Measurements from ENCODE around the gene BTN3A1. TPM values are rescaled to one million over a fixed set of nuclear protein-coding genes. Genes with fewer than 3 reads are reported as not detected.
"Not testable (repeated sequence)": the region's sequence is repeated elsewhere in the genome, so short reads cannot be mapped to it uniquely, and the experiment has no call there.

The BTN3A1 gene
- total RNA-seq, 1 donor: 25.3 TPM

DNA sequence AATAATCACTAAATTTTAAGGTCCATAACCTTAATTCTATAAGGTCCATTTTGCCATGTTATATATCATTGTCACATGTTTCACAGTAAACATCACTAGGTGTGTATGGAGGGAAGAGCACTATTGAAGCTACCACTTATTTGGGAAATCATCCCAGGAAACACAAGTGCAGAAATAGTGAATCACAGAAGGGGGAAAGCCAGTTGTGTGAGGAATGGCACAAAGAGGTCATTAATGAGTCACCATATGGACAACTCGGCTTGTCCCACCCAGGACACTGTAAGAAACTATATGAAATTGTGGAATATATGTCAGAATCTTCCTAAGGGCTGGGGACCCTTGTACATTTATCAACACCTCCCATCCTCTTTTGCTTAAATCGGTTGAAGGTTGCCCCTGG, 13.7 kb downstream of the BTN3A1 start:
- peak; percentile 87 for DNase-seq (ENCODE audit: insufficient read length, low spot score, missing footprints)

GRCh38 chr6:26416288-26416687, 14.2 kb downstream of the BTN3A1 start:
- Histone ChIP-seq H3K36me3 (ENCODE audit: insufficient read depth, low read length) (no peaks in the 10 kb centered on the region), H4K20me1 (ENCODE audit: insufficient read depth, low read length) (no peaks in the 10 kb centered on the region), H3K27me3 (ENCODE audit: insufficient read depth, low read length) (no peaks in the 10 kb centered on the region), H3K79me2 (ENCODE audit: insufficient read depth, low read length) (no peaks in the 10 kb centered on the region), H2AFZ (ENCODE audit: low read length) (no peak overlapping the region), H3K4me1 (ENCODE audit: insufficient read depth, low read length) (peaks cover 16% of the 10 kb centered on the region), H3K27ac (ENCODE audit: low read depth, low read length) (no peak overlapping the region), H3K4me3 (ENCODE audit: insufficient read depth, low read length) (no peak overlapping the region), H3K9me3 (ENCODE audit: low read depth, low read length) (no peaks in the 10 kb centered on the region), H3K4me2 (ENCODE audit: insufficient read depth, low read length) (no peak overlapping the region)
- no peak for DNase-seq (ENCODE audit: insufficient read length, low spot score, missing footprints)
- TF ChIP-seq, protein P1, sequence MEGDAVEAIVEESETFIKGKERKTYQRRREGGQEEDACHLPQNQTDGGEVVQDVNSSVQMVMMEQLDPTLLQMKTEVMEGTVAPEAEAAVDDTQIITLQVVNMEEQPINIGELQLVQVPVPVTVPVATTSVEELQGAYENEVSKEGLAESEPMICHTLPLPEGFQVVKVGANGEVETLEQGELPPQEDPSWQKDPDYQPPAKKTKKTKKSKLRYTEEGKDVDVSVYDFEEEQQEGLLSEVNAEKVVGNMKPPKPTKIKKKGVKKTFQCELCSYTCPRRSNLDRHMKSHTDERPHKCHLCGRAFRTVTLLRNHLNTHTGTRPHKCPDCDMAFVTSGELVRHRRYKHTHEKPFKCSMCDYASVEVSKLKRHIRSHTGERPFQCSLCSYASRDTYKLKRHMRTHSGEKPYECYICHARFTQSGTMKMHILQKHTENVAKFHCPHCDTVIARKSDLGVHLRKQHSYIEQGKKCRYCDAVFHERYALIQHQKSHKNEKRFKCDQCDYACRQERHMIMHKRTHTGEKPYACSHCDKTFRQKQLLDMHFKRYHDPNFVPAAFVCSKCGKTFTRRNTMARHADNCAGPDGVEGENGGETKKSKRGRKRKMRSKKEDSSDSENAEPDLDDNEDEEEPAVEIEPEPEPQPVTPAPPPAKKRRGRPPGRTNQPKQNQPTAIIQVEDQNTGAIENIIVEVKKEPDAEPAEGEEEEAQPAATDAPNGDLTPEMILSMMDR (IDR thresholded peaks at IDR 0.05; ENCODE audit: extremely low read depth, low read depth, low read length): no peak

More for the DNA sequence above, 13.7 kb downstream of the BTN3A1 start:
- TF ChIP-seq, protein P1 (IDR thresholded peaks at IDR 0.05; ENCODE audit: extremely low read depth, low read depth, low read length): no peak
- H3K27ac ChIP-seq (ENCODE audit: low read depth, low read length): no peak overlapping the region
- no peak overlapping the region for H2AFZ ChIP-seq (ENCODE audit: low read length)
- H3K36me3 ChIP-seq (ENCODE audit: insufficient read depth, low read length): no peaks in the 10 kb centered on the region
- H3K4me3 ChIP-seq (ENCODE audit: insufficient read depth, low read length): no peak overlapping the region
- no peaks in the 10 kb centered on the region for H3K9me3 ChIP-seq (ENCODE audit: low read depth, low read length)
- H3K4me1 ChIP-seq (ENCODE audit: insufficient read depth, low read length): peaks cover 14% of the 10 kb centered on the region
- H3K79me2 ChIP-seq (ENCODE audit: insufficient read depth, low read length): no peaks in the 10 kb centered on the region
- H3K4me2 ChIP-seq (ENCODE audit: insufficient read depth, low read length): no peak overlapping the region
- no peaks in the 10 kb centered on the region for H4K20me1 ChIP-seq (ENCODE audit: insufficient read depth, low read length)
- no peaks in the 10 kb centered on the region for H3K27me3 ChIP-seq (ENCODE audit: insufficient read depth, low read length)

- not testable (repeated sequence) for H3K36me3 ChIP-seq (ENCODE audit: insufficient read depth, low read length); H3K4me3 ChIP-seq (ENCODE audit: insufficient read depth, low read length); H2AFZ ChIP-seq (ENCODE audit: low read length); H3K9me3 ChIP-seq (ENCODE audit: low read depth, low read length); H3K27me3 ChIP-seq (ENCODE audit: insufficient read depth, low read length); H3K4me2 ChIP-seq (ENCODE audit: insufficient read depth, low read length); DNase-seq (ENCODE audit: insufficient read length, low spot score, missing footprints); H4K20me1 ChIP-seq (ENCODE audit: insufficient read depth, low read length); H3K27ac ChIP-seq (ENCODE audit: low read depth, low read length)
- peaks cover 11% of the 10 kb centered on the region for H3K79me2 ChIP-seq (ENCODE audit: insufficient read depth, low read length)
- H3K4me1 ChIP-seq (ENCODE audit: insufficient read depth, low read length): peaks cover 13% of the 10 kb centered on the region
These were observed 16.0 kb downstream of the BTN3A1 start for GRCh38 chr6:26418077-26418476.

DNA sequence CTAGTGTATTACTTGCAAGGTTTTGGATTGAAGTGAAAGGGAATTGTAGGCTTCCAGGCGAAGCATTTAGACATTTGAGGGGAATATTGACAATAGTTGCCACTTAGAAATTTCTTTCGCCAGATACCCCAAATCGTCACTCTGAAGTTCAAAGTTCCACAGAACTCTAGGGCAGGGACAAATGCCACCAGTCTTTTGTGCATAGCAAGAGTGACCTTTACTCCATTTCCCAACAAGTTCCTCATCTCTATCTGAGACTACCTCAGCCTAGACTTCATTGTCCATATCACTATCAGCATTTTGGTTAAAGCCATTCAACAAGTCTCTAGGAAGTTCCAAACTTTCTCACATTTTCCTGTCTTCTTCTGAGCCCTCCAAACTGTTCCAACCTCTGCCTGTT, 16.7 kb downstream of the BTN3A1 start:
- Histone ChIP-seq H3K79me2 (ENCODE audit: insufficient read depth, low read length) (peaks cover 17% of the 10 kb centered on the region), H3K4me1 (ENCODE audit: insufficient read depth, low read length) (peaks cover 13% of the 10 kb centered on the region)
- H4K20me1 ChIP-seq (ENCODE audit: insufficient read depth, low read length); H3K4me3 ChIP-seq (ENCODE audit: insufficient read depth, low read length); H3K4me2 ChIP-seq (ENCODE audit: insufficient read depth, low read length); H3K36me3 ChIP-seq (ENCODE audit: insufficient read depth, low read length); H3K9me3 ChIP-seq (ENCODE audit: low read depth, low read length); H2AFZ ChIP-seq (ENCODE audit: low read length); H3K27me3 ChIP-seq (ENCODE audit: insufficient read depth, low read length); H3K27ac ChIP-seq (ENCODE audit: low read depth, low read length); DNase-seq (ENCODE audit: insufficient read length, low spot score, missing footprints): not testable (repeated sequence)

- TF ChIP-seq, protein P1 (IDR thresholded peaks at IDR 0.05; ENCODE audit: extremely low read depth, low read depth, low read length): peak; percentile 31
- H3K27me3 ChIP-seq (ENCODE audit: insufficient read depth, low read length): no peaks in the 10 kb centered on the region
- H2AFZ ChIP-seq (ENCODE audit: low read length): peak overlapping the region; percentile 97
- H3K9me3 ChIP-seq (ENCODE audit: low read depth, low read length): no peaks in the 10 kb centered on the region
- no peaks in the 10 kb centered on the region for H3K36me3 ChIP-seq (ENCODE audit: insufficient read depth, low read length)
- H3K4me1 ChIP-seq (ENCODE audit: insufficient read depth, low read length): peaks cover 20% of the 10 kb centered on the region
- peaks cover 28% of the 10 kb centered on the region for H3K79me2 ChIP-seq (ENCODE audit: insufficient read depth, low read length)
- no peak for DNase-seq (ENCODE audit: insufficient read length, low spot score, missing footprints)
- H3K4me3 ChIP-seq (ENCODE audit: insufficient read depth, low read length): peak overlapping the region; percentile 89
- peak overlapping the region; percentile 84 for H3K27ac ChIP-seq (ENCODE audit: low read depth, low read length)
- H3K4me2 ChIP-seq (ENCODE audit: insufficient read depth, low read length): peak overlapping the region; percentile 87
- H4K20me1 ChIP-seq (ENCODE audit: insufficient read depth, low read length): no peaks in the 10 kb centered on the region
These were observed 18.7 kb downstream of the BTN3A1 start for GRCh38 chr6:26420688-26421171.

Measured in osteoblast (primary cell).